ENCODE data around the gene THAP4. TPM values are rescaled to one million over a fixed set of nuclear protein-coding genes. Genes with fewer than 3 reads are reported as not detected.

Gene THAP4
- total RNA-seq, 1 experiment from 2014 or later, result 71.9 TPM

GRCh38 chr2:241615041-241615440, 21.9 kb downstream of the THAP4 start:
- DNase-seq (ENCODE audit: extremely low read depth, low read depth), result no peak

DNA sequence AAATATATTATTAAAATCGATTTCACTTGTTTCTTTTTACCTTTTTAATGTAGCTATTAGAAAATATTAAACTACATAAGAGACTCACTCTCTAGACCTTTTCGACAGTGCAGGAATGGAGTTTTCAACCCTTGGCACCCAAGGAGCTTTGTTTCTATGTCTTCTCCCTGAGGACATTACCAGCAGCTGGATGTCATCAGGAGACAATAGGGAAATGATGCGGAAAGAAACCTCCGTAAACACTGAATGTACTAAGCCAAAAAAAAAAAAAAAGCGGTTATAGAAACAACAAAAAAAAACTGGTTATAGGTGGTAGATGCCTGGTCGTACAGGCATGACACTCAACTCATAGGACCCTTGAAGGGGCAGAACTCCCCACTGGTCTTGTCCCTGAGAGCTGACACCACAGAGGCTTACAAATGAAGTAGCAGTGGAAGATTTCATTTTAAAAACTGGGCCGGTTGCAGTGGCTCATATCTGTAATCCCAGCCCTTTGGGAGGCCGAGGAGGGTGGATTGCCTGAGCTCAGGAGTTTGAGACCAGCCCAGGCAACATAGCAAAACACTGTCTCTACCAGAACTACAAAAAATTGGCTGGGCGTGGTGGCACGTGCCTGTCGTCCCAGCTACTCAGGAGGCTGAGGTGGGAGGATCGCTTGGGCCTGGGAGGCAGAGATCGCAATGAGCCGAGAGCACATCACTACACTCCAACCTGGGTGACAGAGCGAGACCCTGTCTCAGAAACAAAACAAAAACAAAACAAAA, 23.8 kb downstream of the THAP4 start:
- DNase-seq (ENCODE audit: extremely low read depth, low read depth), result no peak

- no peak for DNase-seq (ENCODE audit: extremely low read depth, low read depth)
Measured at GRCh38 chr2:241612156-241613016, 24.6 kb downstream of the THAP4 start.

DNA sequence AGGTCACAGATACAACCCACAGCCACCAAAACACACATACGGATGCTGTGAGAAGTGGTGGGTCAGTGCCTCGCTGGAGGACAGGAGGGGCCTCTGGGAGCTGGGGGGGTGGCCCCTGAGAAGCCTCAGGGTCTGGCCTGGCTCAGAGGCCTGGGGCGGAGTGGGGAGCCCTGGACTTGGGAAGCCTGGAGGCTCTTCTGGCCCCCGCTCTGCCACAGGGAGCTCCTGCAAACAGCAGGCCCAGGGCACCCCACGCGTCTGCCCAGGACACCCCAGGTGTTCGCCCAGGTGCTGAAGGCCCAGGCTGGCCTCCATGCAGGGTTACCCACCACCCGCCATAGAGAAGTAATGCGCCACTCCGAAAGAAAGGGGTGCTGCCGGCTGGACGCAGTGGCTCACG, 25.9 kb downstream of the THAP4 start:
- DNase-seq (ENCODE audit: extremely low read depth, low read depth), result no peak

DNA sequence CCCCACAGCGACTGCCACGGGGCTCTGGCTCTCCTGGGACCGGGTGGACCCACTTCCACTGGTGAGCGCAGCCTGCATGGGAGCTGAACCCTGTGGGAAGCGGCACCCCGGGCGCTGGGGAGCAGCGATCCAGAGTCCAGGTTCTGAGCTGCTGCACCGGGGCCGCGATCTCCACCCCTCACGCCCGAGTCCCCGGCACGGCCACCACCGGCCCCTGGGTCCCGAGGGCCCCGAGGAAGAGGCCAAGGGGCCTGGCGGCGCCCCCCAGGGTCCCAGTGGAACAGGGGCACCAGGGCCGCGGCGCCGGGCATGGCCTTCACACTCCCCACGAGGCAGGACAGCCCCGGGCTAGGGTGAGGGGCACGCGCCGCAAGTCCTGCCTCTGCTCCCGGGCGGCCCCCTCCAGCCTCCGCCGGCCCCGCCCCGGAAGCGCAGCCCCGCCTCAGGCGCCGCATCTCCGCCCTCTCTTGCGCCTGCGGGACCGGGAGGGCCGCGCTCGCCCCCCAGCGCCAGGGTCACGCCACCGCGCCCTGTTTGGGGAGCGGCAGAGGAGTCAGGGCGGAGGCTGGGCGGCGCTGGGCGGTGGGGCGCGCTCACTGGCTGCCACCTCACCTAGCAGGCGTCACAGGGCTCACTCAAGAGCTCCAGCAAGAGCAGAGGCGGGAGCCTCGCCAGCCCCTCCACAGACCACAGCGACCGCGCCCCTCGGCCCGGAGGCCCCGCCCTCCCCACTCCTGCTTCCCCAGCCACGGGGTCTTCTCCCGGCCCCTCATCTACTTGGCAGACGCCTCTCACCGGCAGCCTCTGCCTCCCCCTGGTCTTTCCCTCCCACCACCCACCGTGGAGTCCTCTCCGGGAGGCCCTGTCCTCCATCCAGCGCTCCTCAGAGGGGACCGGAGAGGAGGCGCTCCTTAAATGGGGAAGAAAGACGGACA, 26.8 kb downstream of the THAP4 start:
- DNase-seq (ENCODE audit: extremely low read depth, low read depth), result peak; percentile 52

DNA sequence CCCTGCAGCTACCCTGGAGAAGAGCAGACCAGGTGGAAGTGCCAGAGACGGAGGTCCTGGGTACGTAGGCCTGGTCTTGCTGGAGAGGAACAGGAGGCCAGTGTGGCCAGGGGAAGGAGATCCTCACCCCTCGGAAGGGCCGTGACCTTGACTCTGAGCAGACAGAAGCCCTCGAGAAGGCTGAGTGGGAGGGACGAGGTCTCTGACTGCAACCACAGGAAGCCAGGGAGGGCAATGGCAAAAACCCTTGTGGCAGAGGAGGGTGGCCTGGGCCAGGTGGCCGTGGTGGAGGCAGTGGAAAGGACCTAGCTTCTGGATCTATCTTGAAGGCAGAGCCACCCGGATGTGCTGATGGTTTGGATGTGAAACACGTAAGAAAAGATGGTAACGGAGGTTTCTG, 28.1 kb downstream of the THAP4 start:
- DNase-seq (ENCODE audit: extremely low read depth, low read depth), result no peak

DNA sequence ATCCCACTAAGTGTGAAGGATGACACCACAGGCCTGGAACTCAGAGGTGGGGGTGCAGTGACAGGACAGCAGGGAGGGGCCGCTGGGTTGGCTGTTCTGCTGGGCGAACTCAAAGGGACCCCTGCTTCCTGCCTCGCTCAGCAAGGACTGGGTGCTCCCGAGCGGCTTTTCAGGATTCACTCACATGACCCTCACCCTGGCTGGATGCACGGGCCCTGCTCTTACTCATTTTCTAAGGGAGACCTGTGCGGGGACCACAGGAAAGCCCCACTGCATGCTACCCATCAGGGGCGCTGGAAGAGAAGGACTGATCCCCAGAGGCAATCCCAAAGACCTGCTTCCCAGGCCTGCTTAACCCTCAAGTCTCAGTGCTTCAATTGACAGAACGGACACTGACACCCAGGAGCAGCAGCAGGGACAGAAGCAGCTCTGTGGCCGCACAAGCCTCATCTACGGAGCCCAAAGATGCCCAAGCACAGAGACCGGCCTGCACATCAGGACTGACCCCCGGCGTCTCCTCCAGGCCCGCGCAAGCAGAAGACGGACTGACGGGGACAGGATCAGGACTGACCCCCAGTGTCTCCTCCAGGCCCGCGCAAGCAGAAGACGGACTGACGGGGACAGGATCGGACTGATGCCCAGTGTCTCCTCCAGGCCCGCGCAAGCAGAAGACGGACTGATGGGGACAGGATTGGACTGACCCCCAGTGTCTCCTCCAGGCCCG, 29.6 kb downstream of the THAP4 start:
- DNase-seq (ENCODE audit: extremely low read depth, low read depth), result no peak

- no peak for DNase-seq (ENCODE audit: extremely low read depth, low read depth)
Measured at GRCh38 chr2:241606186-241606585, 30.8 kb downstream of the THAP4 start.

DNA sequence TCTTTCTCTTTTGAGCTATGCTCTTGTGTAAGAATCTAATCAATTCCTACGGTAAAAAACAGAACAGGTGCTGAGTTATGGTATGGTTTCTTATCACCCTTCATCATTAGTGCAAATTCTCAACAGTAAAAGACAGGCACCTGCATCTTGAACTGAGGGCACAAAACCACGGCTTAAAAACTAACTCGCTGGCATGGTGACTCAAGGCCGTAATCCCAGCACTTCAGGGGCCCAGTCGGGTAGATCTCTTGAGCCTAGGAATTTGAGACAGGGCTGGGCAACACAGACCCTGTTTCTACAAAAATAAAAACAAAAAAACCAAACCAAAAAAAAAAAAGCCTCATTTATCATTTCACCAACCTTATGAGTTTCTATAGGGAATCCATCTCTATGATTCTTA, 33.3 kb downstream of the THAP4 start:
- no peak for DNase-seq (ENCODE audit: extremely low read depth, low read depth)

DNA sequence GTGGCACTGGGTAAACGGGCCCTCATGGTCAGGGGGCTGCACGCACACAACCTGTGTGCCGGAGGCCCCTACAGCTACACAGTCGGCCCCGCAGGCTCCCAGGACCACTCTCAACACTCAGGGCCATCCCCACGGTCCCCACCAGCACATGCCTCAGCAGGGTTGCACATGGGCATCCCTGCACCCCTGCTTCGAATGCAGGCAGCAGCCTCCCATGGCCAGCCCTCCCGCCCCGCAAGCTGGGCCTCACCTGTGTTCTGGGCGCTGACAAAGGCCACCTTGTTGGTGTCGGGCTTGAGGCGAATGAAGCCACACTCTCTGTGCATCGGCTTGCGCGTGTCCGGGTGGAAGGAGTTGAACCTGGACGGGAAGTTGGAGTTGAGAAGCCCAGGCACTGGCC, 34.2 kb downstream of the THAP4 start:
- DNase-seq (ENCODE audit: extremely low read depth, low read depth), result no peak

GRCh38 chr2:241601841-241602240, 35.1 kb downstream of the THAP4 start:
- no peak for DNase-seq (ENCODE audit: extremely low read depth, low read depth)

- no peak for DNase-seq (ENCODE audit: extremely low read depth, low read depth)
Measured at GRCh38 chr2:241599615-241600014, 37.3 kb downstream of the THAP4 start.

GRCh38 chr2:241598487-241598886, 38.5 kb downstream of the THAP4 start:
- no peak for DNase-seq (ENCODE audit: extremely low read depth, low read depth)

GRCh38 chr2:241598061-241598460, 38.9 kb downstream of the THAP4 start:
- DNase-seq (ENCODE audit: extremely low read depth, low read depth), result no peak

DNA sequence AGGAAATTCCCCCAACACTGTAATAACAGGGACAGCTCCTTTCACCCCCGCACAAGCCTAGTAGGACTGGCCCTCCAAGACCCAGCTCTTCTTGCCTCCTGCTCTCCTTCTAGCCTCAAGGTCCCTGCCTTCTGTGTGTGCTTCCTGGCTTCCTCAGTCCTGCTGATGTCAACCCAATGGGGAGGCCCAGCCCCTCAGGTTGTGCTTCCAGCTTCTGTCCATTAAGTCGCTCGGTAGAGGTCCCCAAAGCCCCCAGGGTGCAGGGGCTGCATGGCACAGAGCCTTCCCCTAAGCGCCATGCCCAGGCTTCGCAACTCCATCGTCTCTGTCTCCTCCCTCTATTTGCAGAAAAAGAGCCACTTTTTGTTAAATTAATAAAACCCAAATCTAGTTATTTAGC, 39.4 kb downstream of the THAP4 start:
- DNase-seq (ENCODE audit: extremely low read depth, low read depth), result no peak

DNA sequence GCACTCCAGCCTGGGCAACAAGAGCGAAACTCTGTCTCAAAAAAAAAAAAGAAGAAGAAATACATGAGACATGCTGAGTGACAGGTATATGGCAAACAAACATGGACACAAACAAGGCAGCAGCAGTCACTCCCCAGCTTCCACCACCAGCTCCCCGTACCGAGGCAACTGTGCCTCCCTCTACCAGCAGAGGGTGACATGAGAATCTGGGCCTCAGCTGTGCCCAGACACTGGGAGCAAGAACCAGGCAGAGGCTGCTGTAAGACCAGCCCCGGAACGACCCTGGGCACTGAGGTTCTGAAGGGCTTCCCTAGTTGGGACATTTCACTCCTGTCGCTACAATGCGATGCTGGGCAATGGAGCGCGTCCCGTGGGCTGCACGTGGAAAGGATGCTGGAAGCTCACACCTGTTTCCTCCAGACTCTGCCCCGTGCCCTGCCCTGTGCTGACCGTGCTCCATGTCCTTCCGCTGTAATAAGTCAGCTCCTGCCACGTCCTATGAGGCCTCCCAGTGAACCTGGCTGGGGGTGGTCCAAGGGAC, 41.3 kb downstream of the THAP4 start:
- DNase-seq (ENCODE audit: extremely low read depth, low read depth), result no peak

GRCh38 chr2:241593271-241593670, 43.7 kb downstream of the THAP4 start:
- DNase-seq (ENCODE audit: extremely low read depth, low read depth), result no peak

DNA sequence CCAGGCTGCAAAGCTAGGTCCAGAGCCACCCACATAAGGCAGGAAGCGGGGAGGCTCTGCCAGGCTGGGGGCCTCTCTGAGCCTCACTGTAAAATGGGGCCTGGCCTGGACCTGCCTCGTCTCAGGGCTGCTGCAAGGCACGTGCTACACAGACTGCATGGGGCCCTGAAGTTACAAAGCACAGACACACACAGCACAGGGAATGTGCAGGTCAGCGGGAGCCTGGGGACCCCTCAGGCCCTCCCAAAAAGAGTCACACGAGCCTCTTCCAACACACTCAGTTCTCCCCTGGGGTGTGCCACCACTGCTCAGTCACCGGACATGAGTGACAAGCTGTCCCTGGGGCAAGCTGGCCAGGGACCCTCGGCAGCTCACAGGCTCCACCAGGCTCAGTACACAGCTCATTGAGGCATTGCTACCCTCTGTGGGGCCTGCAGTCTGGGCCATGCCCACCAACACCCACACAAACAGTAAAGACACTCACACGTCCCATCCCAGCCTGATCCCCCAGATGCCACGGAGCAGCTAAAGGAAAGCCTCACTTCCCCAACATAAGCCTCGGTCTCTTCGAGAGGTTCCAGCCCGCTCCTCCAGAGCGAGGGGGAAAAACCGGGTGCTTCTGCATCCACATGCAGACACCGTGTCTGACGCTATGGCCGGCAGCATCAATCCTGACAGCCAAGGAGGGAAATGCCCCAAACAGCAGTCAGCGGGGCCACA, 44.7 kb downstream of the THAP4 start:
- no peak for DNase-seq (ENCODE audit: extremely low read depth, low read depth)

Data from NCI-H460 (cell line).